ENCODE data around the gene SMIM38. TPM values are rescaled to one million over a fixed set of nuclear protein-coding genes. Genes with fewer than 3 reads are reported as not detected.

The SMIM38 gene
- polyA plus RNA-seq, 1 of the 3 experiments (the other 2 are of a cell fraction) = 0.13 TPM

- no peak for TF ChIP-seq USF2 (IDR thresholded peaks at IDR 0.05; ENCODE audit: borderline replicate concordance, low read depth, low read length)
Observed at GRCh38 chr11:69193629-69194028, 37.9 kb downstream of the SMIM38 start (continued).

GRCh38 chr11:69194396-69194795, 38.7 kb downstream of the SMIM38 start:
- no peaks in the 10 kb centered on the region for H3K9me3 ChIP-seq
- peaks cover 0 to 20% of the 10 kb centered on the region in 2 experiments; a peak in 2 of 4 replicates for H3K4me1 ChIP-seq (ENCODE audit: control insufficient read depth in 1 of 2, insufficient read depth in 2 of 2, low read depth in 1 of 2, low read length in 1 of 2)
- H3K9ac ChIP-seq = no peak overlapping the region
- 25% methylated on average over 1 of the region's 1 CpG for WGBS (ENCODE audit: low lambda C conversion rate)
- no peak overlapping the region for H3K27ac ChIP-seq (ENCODE audit: low read depth in 2 of 2, low read length in 1 of 2)
- no peaks in the 10 kb centered on the region for H3K36me3 ChIP-seq (replicated peaks in 1 of 2; ENCODE audit: control insufficient read depth in 1 of 2, insufficient read depth in 2 of 2, low read length in 1 of 2)
- POLR2A ChIA-PET = no interaction called here
- no peaks in the 10 kb centered on the region for H4K20me1 ChIP-seq (ENCODE audit: insufficient read depth)
- no peak for DNase-seq
- H3K9me2 ChIP-seq = no peaks in the 10 kb centered on the region
- TF ChIP-seq IRF3 (IDR thresholded peaks at IDR 0.05; ENCODE audit: low read depth, low read length) (no peak), JUND (IDR thresholded peaks at IDR 0.05) (no peak), TCF12 (IDR thresholded peaks at IDR 0.05) (no peak), RFX5 (IDR thresholded peaks at IDR 0.05; ENCODE audit: low read length) (no peak)
- TF ChIP-seq, protein P1, sequence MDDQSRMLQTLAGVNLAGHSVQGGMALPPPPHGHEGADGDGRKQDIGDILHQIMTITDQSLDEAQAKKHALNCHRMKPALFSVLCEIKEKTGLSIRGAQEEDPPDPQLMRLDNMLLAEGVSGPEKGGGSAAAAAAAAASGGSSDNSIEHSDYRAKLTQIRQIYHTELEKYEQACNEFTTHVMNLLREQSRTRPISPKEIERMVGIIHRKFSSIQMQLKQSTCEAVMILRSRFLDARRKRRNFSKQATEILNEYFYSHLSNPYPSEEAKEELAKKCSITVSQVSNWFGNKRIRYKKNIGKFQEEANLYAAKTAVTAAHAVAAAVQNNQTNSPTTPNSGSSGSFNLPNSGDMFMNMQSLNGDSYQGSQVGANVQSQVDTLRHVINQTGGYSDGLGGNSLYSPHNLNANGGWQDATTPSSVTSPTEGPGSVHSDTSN (IDR thresholded peaks at IDR 0.05) = no peak
- no peaks in the 10 kb centered on the region; the same call in 1 of the 2 replicates for H3K27me3 ChIP-seq (ENCODE audit: insufficient read depth)
- H3K79me2 ChIP-seq (ENCODE audit: insufficient read depth) = no peaks in the 10 kb centered on the region
- no peak overlapping the region for H3K4me3 ChIP-seq (ENCODE audit: low read depth in 2 of 2, low read length in 1 of 2)
- CTCF ChIA-PET = interaction anchor here (0.9 to 1.2 kb wide), 3 partner anchors 16 to 449 kb away, joined by 3 to 4 read pairs (median 3); no protein-coding TSS in a partner anchor
- no peak overlapping the region for H3K4me2 ChIP-seq
- no peaks in the 10 kb centered on the region for H3F3A ChIP-seq (replicated peaks; ENCODE audit: insufficient read depth)
- no peak overlapping the region for H2AFZ ChIP-seq (ENCODE audit: low read depth)

GRCh38 chr11:69194956-69195355, 39.2 kb downstream of the SMIM38 start:
- Histone ChIP-seq H3K27me3 (ENCODE audit: insufficient read depth) (no peaks in the 10 kb centered on the region; the same call in 1 of the 2 replicates), H3K4me1 (ENCODE audit: control insufficient read depth in 1 of 2, insufficient read depth in 2 of 2, low read depth in 1 of 2, low read length in 1 of 2) (peaks cover 0 to 20% of the 10 kb centered on the region in 2 experiments; a peak in 2 of 4 replicates), H3K4me2 (no peak overlapping the region), H3K79me2 (ENCODE audit: insufficient read depth) (no peaks in the 10 kb centered on the region), H3K36me3 (replicated peaks in 1 of 2; ENCODE audit: control insufficient read depth in 1 of 2, insufficient read depth in 2 of 2, low read length in 1 of 2) (no peaks in the 10 kb centered on the region), H3K9me2 (no peaks in the 10 kb centered on the region), H3K9me3 (no peaks in the 10 kb centered on the region), H2AFZ (ENCODE audit: low read depth) (no peak overlapping the region), H3K4me3 (ENCODE audit: low read depth in 2 of 2, low read length in 1 of 2) (no peak overlapping the region), H4K20me1 (ENCODE audit: insufficient read depth) (no peaks in the 10 kb centered on the region), H3K9ac (no peak overlapping the region), H3K27ac (ENCODE audit: low read depth in 2 of 2, low read length in 1 of 2) (no peak overlapping the region), H3F3A (replicated peaks; ENCODE audit: insufficient read depth) (no peaks in the 10 kb centered on the region)
- CTCF ChIA-PET = no interaction called here
- TF ChIP-seq MAX (IDR thresholded peaks at IDR 0.05; ENCODE audit: low read depth) (no peak), RFX5 (IDR thresholded peaks at IDR 0.05; ENCODE audit: low read length) (no peak), FOSL2 (IDR thresholded peaks at IDR 0.05; ENCODE audit: borderline replicate concordance, low read depth) (no peak), ELF1 (IDR thresholded peaks at IDR 0.05) (no peak), MXI1 (IDR thresholded peaks at IDR 0.05; ENCODE audit: low read depth, low read length) (no peak), TAF1 (IDR thresholded peaks at IDR 0.05; ENCODE audit: borderline replicate concordance, low read depth, low read length) (no peak), MEF2A (IDR thresholded peaks at IDR 0.05; ENCODE audit: borderline replicate concordance, low read depth) (no peak), FOXM1 (IDR thresholded peaks at IDR 0.05; ENCODE audit: low read depth) (no peak), SMC3 (IDR thresholded peaks at IDR 0.05; ENCODE audit: low read depth, low read length) (no peak), USF2 (IDR thresholded peaks at IDR 0.05; ENCODE audit: borderline replicate concordance, low read depth, low read length) (no peak), RCOR1 (IDR thresholded peaks at IDR 0.05; ENCODE audit: low read length) (no peak), POLR2AphosphoS5 (IDR thresholded peaks at IDR 0.05; ENCODE audit: low read depth, low read length) (no peak)
- TF ChIP-seq, protein P1 (IDR thresholded peaks at IDR 0.05) = no peak
- TF ChIP-seq, protein P2, sequence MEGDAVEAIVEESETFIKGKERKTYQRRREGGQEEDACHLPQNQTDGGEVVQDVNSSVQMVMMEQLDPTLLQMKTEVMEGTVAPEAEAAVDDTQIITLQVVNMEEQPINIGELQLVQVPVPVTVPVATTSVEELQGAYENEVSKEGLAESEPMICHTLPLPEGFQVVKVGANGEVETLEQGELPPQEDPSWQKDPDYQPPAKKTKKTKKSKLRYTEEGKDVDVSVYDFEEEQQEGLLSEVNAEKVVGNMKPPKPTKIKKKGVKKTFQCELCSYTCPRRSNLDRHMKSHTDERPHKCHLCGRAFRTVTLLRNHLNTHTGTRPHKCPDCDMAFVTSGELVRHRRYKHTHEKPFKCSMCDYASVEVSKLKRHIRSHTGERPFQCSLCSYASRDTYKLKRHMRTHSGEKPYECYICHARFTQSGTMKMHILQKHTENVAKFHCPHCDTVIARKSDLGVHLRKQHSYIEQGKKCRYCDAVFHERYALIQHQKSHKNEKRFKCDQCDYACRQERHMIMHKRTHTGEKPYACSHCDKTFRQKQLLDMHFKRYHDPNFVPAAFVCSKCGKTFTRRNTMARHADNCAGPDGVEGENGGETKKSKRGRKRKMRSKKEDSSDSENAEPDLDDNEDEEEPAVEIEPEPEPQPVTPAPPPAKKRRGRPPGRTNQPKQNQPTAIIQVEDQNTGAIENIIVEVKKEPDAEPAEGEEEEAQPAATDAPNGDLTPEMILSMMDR (IDR thresholded peaks at IDR 0.05) = no peak
- POLR2A ChIA-PET = no interaction called here
- WGBS (ENCODE audit: low lambda C conversion rate) = 34% methylated on average over 4 of the region's 6 CpGs
- no peak for DNase-seq

Data from SK-N-SH (cell line).